DMS153 (cell line): ENCODE measurements around the gene SH3RF2.
"Not testable (repeated sequence)": the region's sequence is repeated elsewhere in the genome, so short reads cannot be mapped to it uniquely, and the experiment has no call there.

Source experiments
- DNase-seq: peaks from one replicate; lab custom pipeline; 2025; lab: John Stamatoyannopoulos, UW

Gene SH3RF2

GRCh38 chr5:146079695-146080373, 143.5 kb downstream of the SH3RF2 start:
- no peak for DNase-seq

DNA sequence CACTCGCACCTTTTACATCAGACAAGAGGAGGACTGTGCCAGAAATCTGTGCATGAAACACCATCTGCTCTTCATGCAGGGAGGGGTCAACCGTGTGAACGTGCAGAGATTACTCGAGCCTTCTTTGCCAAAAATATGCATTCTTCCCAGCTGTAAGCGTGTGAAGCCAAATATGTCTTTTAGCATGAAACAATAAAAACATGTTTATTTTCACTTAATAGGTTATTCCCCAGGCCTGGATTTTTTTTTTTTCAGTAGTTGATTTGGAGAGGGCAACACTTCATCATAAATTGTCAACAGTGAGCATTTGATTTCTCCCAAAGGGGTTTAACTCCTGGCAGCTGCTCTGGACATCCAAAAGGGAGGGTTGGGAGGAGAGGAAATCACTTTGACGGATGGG, 145.2 kb downstream of the SH3RF2 start:
- no peak for DNase-seq

- DNase-seq: no peak
Observed at GRCh38 chr5:146082798-146083197, 146.4 kb downstream of the SH3RF2 start.

GRCh38 chr5:146084376-146084775, 148.0 kb downstream of the SH3RF2 start:
- no peak for DNase-seq

DNA sequence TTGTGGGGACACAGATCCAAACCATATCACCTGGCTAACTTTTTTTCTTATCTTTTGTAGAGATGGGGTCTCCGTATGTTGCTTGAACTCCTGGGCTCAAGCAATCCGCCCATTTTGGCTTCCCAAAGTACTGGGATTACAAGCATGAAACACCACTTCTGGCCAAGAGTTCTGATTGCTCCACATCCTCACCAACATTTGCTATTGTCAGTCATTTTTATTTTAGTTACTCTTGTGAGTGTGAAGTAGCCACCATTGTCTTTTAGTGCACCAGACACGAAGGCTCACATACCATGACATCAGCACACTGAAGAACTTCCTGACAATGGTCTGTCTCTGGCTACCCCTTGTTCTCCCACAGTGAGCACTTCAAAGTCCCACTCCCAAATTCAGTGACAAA, 151.7 kb downstream of the SH3RF2 start:
- no peak for DNase-seq

DNA sequence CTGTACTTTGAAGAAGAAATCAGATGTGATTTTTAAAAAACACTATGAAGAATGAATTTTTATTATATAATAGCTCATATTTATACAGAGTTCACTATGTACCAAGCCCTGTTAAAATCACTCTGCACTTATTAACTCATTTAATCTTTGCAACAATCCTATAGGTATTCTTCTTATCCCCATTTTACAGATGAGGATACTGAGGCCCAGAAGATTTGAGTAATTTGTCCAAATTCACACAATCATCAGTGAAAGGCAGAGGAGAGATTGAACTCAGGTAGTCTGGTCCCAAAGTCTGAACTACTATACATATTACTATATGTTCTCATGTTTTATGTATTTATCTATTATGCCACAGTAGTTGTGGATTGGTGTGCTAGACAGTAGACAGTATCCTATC, 152.9 kb downstream of the SH3RF2 start:
- no peak for DNase-seq

DNA sequence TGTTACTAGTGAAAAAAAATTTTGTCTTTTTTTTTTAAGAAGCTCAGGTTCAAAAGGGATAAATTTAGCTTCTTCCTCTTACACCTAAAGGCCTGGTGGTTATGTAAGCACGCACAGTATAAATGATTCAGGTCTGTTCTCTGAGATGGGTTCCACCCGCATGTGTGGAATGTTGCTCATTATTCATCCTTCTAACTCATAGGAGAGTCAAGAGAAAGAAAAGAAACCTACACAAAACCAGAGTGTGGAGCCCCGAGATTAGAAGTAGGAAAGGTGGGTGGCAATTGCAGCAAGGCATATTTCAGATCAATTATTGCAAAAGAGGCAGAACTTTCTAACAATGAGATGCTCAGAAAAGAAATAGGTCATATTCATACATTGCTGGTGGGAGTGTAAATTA, 155.5 kb downstream of the SH3RF2 start:
- DNase-seq: no peak

DNA sequence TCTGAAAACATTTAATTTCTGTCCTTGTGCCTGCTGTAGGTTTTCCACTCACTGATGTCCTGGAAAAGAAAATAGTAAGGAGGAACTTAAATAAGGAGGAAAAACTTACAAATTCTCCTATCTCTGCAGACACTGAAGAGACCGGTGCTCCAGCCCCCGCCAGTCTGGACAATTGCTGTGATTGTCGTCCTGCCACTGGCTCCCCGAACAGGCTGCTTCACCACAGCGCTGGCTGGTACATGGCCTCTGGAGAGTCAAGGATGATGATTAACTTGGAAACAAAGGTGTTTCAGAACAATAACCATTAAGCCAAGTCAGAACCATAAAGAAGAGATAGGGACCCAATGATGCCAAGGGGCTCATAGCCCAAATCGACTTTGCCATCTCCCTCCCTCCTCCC, 161.7 kb downstream of the SH3RF2 start:
- no peak for DNase-seq

- DNase-seq: no peak
Observed at GRCh38 chr5:146101646-146102045, 165.3 kb downstream of the SH3RF2 start.

DNA sequence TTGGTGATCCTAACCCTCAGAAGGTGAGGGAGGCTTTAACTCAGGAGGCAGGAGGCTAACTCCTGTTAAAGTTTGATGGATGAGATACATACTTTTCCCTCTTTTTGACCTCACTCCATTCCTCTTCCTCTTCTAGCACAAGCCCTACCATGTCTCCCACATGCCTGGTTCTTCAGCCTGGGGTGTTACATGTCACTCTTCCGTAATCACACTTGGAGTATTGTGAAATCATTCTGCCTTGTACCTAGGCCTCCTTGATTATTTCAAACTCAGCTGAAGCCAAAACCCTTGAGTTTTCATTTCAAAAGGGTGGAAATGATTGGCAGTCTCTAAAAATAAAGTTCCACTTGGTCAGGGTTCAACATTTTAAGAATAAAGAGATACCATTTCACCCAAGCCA, 167.2 kb downstream of the SH3RF2 start:
- DNase-seq: no peak

DNA sequence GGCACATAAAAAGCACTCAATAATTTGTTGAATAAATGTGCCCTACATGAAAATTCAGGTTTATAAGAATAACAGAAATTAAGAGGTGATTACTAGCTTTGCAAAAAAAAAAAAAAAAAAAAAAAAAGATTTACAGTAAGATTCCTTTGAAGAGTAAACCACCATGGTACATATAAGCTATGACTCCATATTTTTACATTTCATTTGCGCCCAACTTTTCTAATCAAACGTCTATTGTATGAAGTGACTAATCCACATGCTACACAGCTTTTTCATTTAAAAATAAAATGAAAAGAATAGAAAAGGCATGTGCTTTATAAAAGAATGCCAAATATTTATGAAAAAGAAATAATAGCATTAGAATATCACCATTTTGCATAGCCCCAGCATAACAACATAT, 169.1 kb downstream of the SH3RF2 start, which contains the start of gene PLAC8L1:
TSS of gene PLAC8L1 (minus strand) at position 101 of the 400 bp plus-strand sequence. CDS start 1,266 bp downstream, outside the sequence.
- DNase-seq: no peak

DNA sequence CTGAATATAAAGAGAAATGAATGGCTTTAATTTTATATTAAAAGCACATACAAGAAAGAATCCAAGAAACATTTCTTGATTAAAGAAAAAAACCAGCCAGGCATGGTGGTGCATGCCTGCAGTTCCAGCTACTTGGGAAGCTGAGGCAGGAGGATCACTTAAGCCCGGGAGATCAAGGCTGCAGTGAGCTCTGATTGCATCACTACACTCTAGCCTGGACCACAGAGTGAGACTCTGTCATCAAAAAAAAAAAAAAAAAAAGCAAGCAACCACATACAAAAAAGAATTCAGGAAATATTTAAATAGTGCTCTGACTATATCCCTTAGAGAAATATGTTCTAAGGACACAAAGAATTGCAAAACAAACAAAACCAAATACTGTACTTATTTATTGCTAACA, 171.5 kb downstream of the SH3RF2 start:
- no peak for DNase-seq

GRCh38 chr5:146108870-146109269, 172.5 kb downstream of the SH3RF2 start:
- not testable (repeated sequence) for DNase-seq

GRCh38 chr5:146109379-146109778, 173.0 kb downstream of the SH3RF2 start:
- no peak for DNase-seq

DNA sequence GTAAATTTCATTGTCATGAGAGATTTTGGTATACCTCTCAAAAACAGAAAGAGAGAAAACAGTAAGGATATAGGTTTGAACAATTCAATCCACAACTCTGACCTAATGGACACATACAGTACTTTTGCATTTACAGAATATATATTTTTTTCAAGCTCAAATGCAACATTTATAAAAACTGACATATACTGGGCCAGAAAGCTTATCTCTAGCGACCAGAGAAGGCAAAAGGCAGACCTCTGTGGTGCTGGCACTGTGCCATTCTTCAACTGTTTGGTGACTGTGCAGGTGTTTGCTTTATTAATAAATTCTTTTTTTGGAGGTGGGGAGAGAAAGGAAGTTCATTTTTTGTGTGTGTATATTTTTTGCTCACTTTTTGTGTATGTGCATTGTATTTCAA, 175.0 kb downstream of the SH3RF2 start:
- DNase-seq: no peak

- no peak for DNase-seq
Observed at GRCh38 chr5:146112476-146112875, 176.1 kb downstream of the SH3RF2 start.
